AG09319 (cell line): ENCODE measurements around the gene MSN.

Experiments
- DNase-seq: peaks from one replicate; pipeline ENCODE4 v3.0.0-alpha.2; 2010; ENCODE audit warnings: low read depth; ENCODE audit errors: extremely low read depth
- CTCF ChIP-seq: IDR thresholded peaks from 2 replicates; pipeline ENCODE4 v1.5.1; 2011; ENCODE audit warnings: low read depth, mild to moderate bottlenecking, inconsistent platforms, low read length, moderate library complexity

The MSN gene

GRCh38 chrX:65674204-65674893 is 6.9 kb downstream of the MSN start:
- TF ChIP-seq CTCF, result no peak

GRCh38 chrX:65677954-65678469 is 10.6 kb downstream of the MSN start:
- no peak for TF ChIP-seq CTCF
- peak; percentile 80 for DNase-seq

More at GRCh38 chrX:65674204-65674893, 6.9 kb downstream of the MSN start:
- DNase-seq, result no peak

GRCh38 chrX:65679071-65679540 is 11.7 kb downstream of the MSN start:
- no peak for TF ChIP-seq CTCF
- DNase-seq, result no peak

GRCh38 chrX:65681810-65682209 is 14.4 kb downstream of the MSN start:
- TF ChIP-seq CTCF, result no peak
- DNase-seq, result no peak

- DNase-seq, result no peak
- TF ChIP-seq CTCF, result no peak
Measured at GRCh38 chrX:65685112-65685511, 17.7 kb downstream of the MSN start.

- DNase-seq, result no peak
- no peak for TF ChIP-seq CTCF
Measured at GRCh38 chrX:65686236-65686635, 18.8 kb downstream of the MSN start.

- no peak for TF ChIP-seq CTCF
- DNase-seq, result no peak
Measured at GRCh38 chrX:65687367-65687766, 19.9 kb downstream of the MSN start.
